Dendritic cell treated with granulocyte-macrophage colony-stimulating factor and Interleukin-4, amounts not matched to agents 40 ng/mL and 50 ng/mL, for 4 days (primary cell): ENCODE data around the gene JADE1.

Experiments used
- H3K27ac Mint-ChIP-seq: one replicate; pipeline ENCODE4 v1.8.0; 2022; ENCODE audit warnings: mild to moderate bottlenecking, mixed read lengths
- H3K27me3 Mint-ChIP-seq: one replicate; pipeline ENCODE4 v1.8.0; 2022; ENCODE audit warnings: mild to moderate bottlenecking, mixed read lengths
- H3K36me3 Mint-ChIP-seq: one replicate; pipeline ENCODE4 v1.8.0; 2022; ENCODE audit warnings: low read depth, mixed read lengths
- H3K4me1 Mint-ChIP-seq: one replicate; pipeline ENCODE4 v1.8.0; 2022; ENCODE audit warnings: low read depth, mixed read lengths
- H3K4me3 Mint-ChIP-seq: one replicate; pipeline ENCODE4 v1.8.0; 2022; ENCODE audit warnings: mild to moderate bottlenecking, moderate library complexity, mixed read lengths
- H3K9me3 Mint-ChIP-seq: one replicate; pipeline ENCODE4 v1.8.0; 2022; ENCODE audit warnings: mixed read lengths
- intact Hi-C: fragments of 100-400 bp; cut with micrococcal nuclease; formaldehyde crosslinking; loops from one replicate; pipeline ENCODE4 v1.15.0; 2022

Gene JADE1

DNA sequence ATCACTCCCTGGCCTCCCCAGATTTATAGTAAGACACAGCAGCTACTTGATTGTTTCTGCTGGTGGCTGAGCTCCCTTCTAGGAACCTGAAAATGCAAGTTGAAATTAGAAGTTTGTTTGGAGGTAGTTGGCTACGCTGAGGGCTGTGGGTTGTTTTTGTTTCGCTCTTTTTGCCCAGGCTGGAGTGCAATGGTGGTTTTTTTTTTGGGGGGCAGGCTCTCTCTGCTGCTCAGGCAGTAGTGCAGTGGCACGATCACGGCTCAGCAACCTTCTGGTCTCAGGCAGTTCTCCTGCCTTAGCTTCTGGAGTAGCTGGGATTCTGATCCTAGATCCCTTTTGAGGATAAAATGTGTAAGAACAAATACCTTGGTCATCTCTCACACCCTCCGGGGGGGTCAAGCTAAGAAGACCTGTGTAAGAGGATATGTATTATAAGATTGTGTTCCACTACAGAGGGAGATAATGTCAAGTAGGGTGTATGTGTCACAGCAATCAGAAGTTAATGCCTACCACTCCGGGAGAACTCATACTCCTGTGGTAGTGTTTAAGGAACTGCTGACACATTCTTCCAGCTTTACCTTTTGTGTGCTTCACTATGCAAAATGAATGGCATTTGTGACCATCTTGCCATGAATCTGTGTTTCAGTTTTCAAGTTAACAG is 9.7 kb downstream of the JADE1 start:
- H3K4me1 Mint-ChIP-seq, result peaks cover 15% of the 10 kb centered on the region
- H3K27me3 Mint-ChIP-seq, result no peaks in the 10 kb centered on the region
- no peaks in the 10 kb centered on the region for H3K9me3 Mint-ChIP-seq
- peaks cover 7% of the 10 kb centered on the region for H3K36me3 Mint-ChIP-seq
- H3K4me3 Mint-ChIP-seq, result no peak overlapping the region
- intact Hi-C loops, result no loop called here
- H3K27ac Mint-ChIP-seq, result no peak overlapping the region

DNA sequence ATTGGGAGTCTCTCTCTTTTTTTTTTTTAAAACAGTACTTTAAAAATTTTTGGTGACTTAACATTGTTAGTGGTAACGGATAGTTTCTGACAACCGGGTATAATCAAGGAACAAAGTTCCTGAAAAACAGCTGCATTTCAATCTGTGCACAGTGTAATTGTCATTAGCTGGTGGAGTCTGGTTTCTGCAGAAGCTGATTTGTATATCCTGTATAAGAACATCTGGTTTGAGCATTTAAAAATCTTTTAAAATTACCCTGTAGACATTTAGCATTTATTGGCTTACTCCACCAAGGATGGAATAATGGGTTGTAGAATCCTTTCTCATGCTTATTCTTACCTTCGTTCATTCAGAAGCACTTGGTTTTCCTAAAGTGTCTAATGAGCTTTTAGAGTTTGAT is 11.2 kb downstream of the JADE1 start:
- Mint-ChIP-seq H3K9me3 (no peaks in the 10 kb centered on the region), H3K27ac (no peak overlapping the region), H3K36me3 (peaks cover 7% of the 10 kb centered on the region), H3K27me3 (no peaks in the 10 kb centered on the region), H3K4me1 (peaks cover 29% of the 10 kb centered on the region), H3K4me3 (no peak overlapping the region)
- intact Hi-C loops, result no loop called here

GRCh38 chr4:128821151-128821550 is 11.7 kb downstream of the JADE1 start:
- Mint-ChIP-seq H3K9me3 (no peaks in the 10 kb centered on the region), H3K36me3 (peaks cover 7% of the 10 kb centered on the region), H3K4me1 (peaks cover 34% of the 10 kb centered on the region), H3K4me3 (no peak overlapping the region), H3K27me3 (no peaks in the 10 kb centered on the region), H3K27ac (no peak overlapping the region)
- intact Hi-C loops, result no loop called here

- Mint-ChIP-seq H3K36me3 (no peaks in the 10 kb centered on the region), H3K4me1 (peaks cover 51% of the 10 kb centered on the region), H3K27me3 (no peaks in the 10 kb centered on the region), H3K9me3 (no peaks in the 10 kb centered on the region), H3K4me3 (no peak overlapping the region), H3K27ac (no peak overlapping the region)
- intact Hi-C loops, result no loop called here
Observed at GRCh38 chr4:128823025-128823661, 13.6 kb downstream of the JADE1 start.

DNA sequence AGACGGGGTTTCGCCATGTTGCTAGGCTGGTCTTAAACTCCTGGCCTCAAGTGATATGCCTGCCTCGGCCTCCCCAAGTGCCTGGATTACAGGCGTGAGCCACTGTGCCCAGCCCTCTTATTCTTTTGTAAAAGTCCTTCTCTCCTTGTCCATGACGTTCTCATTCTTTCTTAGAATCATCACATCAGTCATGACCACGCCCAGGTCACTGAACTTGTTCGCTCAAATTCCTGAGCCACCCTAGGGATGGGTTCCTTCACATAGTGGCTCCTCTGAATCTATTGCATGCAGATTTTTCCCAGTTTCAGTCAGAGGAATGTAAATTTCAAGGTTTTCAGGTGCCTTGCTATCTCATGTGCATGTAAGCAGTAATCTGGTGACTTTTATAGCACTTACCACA is 15.7 kb downstream of the JADE1 start:
- no peaks in the 10 kb centered on the region for H3K27me3 Mint-ChIP-seq
- no peaks in the 10 kb centered on the region for H3K9me3 Mint-ChIP-seq
- no peak overlapping the region for H3K4me3 Mint-ChIP-seq
- H3K36me3 Mint-ChIP-seq, result peaks cover 8% of the 10 kb centered on the region
- peaks cover 37% of the 10 kb centered on the region for H3K4me1 Mint-ChIP-seq
- intact Hi-C loops, result no loop called here
- peak overlapping the region; percentile 34 for H3K27ac Mint-ChIP-seq

GRCh38 chr4:128827296-128827695 is 17.8 kb downstream of the JADE1 start:
- H3K9me3 Mint-ChIP-seq, result no peaks in the 10 kb centered on the region
- H3K36me3 Mint-ChIP-seq, result peaks cover 15% of the 10 kb centered on the region
- no peaks in the 10 kb centered on the region for H3K27me3 Mint-ChIP-seq
- H3K4me3 Mint-ChIP-seq, result no peak overlapping the region
- H3K27ac Mint-ChIP-seq, result no peak overlapping the region
- peaks cover 50% of the 10 kb centered on the region for H3K4me1 Mint-ChIP-seq
- intact Hi-C loops, result no loop called here

- H3K27ac Mint-ChIP-seq, result peak overlapping the region; percentile 39
- peaks cover 42% of the 10 kb centered on the region for H3K36me3 Mint-ChIP-seq
- H3K4me1 Mint-ChIP-seq, result peaks cover 32% of the 10 kb centered on the region
- no peaks in the 10 kb centered on the region for H3K9me3 Mint-ChIP-seq
- intact Hi-C loops, result no loop called here
- H3K4me3 Mint-ChIP-seq, result no peak overlapping the region
- H3K27me3 Mint-ChIP-seq, result no peaks in the 10 kb centered on the region
Observed at GRCh38 chr4:128830906-128831503, 21.5 kb downstream of the JADE1 start.

- H3K27ac Mint-ChIP-seq, result no peak overlapping the region
- no peak overlapping the region for H3K4me3 Mint-ChIP-seq
- no peaks in the 10 kb centered on the region for H3K9me3 Mint-ChIP-seq
- H3K36me3 Mint-ChIP-seq, result peaks cover 43% of the 10 kb centered on the region
- H3K4me1 Mint-ChIP-seq, result peaks cover 28% of the 10 kb centered on the region
- H3K27me3 Mint-ChIP-seq, result no peaks in the 10 kb centered on the region
- intact Hi-C loops, result no loop called here
Observed at GRCh38 chr4:128831531-128832242, 22.2 kb downstream of the JADE1 start.

DNA sequence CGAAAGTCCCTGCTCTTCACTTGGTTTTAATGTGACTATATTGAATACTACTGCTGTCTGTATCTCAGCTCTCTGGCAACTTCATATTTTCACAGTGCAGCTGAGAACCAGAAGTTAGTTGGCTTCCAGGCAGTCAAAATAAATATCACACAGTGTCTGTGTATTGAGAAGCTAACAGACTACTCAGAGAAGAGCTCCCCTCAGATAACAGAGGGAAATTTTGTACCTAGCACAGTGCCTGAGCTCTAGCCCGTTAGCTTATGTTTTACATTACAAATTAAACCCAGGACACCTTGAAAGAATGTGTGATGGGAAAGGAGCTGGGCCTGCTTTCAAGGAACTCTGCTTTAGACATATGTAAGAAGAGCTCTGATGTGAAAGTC is 22.7 kb downstream of the JADE1 start:
- Mint-ChIP-seq H3K9me3 (no peaks in the 10 kb centered on the region), H3K27me3 (no peaks in the 10 kb centered on the region), H3K36me3 (peaks cover 49% of the 10 kb centered on the region), H3K4me1 (peaks cover 22% of the 10 kb centered on the region), H3K27ac (no peak overlapping the region), H3K4me3 (no peak overlapping the region)
- intact Hi-C loops, result no loop called here

GRCh38 chr4:128835498-128836222 is 26.2 kb downstream of the JADE1 start:
- Mint-ChIP-seq H3K4me1 (peaks cover 10% of the 10 kb centered on the region), H3K36me3 (peaks cover 42% of the 10 kb centered on the region), H3K27ac (no peak overlapping the region), H3K9me3 (no peaks in the 10 kb centered on the region), H3K27me3 (no peaks in the 10 kb centered on the region), H3K4me3 (no peak overlapping the region)
- intact Hi-C loops, result no loop called here

DNA sequence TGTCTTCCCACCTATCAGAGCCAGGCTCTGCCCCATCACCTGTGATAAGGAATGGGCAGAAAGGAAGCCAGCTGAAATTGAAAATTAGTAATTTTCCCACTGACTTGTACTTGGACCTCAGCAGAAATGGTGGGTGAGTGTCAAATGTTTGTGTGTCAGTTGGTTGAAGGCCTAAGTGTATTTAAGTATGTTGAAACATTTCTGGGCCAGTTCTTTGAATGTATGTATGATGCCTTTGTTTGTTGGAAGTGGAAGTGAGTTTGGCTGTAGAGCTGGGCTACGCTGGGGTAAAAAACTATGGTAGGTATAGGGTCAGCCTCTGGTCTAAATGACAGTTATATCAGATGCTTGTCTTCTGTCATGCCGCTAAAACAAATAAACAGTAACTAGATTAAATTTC is 27.7 kb downstream of the JADE1 start:
- Mint-ChIP-seq H3K36me3 (peaks cover 46% of the 10 kb centered on the region), H3K4me3 (no peak overlapping the region), H3K27me3 (no peaks in the 10 kb centered on the region), H3K4me1 (peaks cover 11% of the 10 kb centered on the region), H3K27ac (no peak overlapping the region), H3K9me3 (no peaks in the 10 kb centered on the region)
- intact Hi-C loops, result no loop called here

- no peak overlapping the region for H3K4me3 Mint-ChIP-seq
- H3K27me3 Mint-ChIP-seq, result no peaks in the 10 kb centered on the region
- H3K4me1 Mint-ChIP-seq, result peaks cover 11% of the 10 kb centered on the region
- H3K9me3 Mint-ChIP-seq, result no peaks in the 10 kb centered on the region
- no peak overlapping the region for H3K27ac Mint-ChIP-seq
- intact Hi-C loops, result no loop called here
- H3K36me3 Mint-ChIP-seq, result peaks cover 46% of the 10 kb centered on the region
Observed at GRCh38 chr4:128837679-128838078, 28.2 kb downstream of the JADE1 start.

GRCh38 chr4:128840711-128841318 is 31.3 kb downstream of the JADE1 start:
- Mint-ChIP-seq H3K4me1 (peaks cover 11% of the 10 kb centered on the region), H3K27ac (no peak overlapping the region), H3K4me3 (no peak overlapping the region), H3K36me3 (peaks cover 55% of the 10 kb centered on the region), H3K27me3 (no peaks in the 10 kb centered on the region), H3K9me3 (no peaks in the 10 kb centered on the region)
- intact Hi-C loops, result no loop called here
